DMS53 treated with DMSO at 0.1 percent for 48 hours (cell line): ENCODE results near the gene MXD3.
"Not testable (repeated sequence)": the region's sequence is repeated elsewhere in the genome, so short reads cannot be mapped to it uniquely, and the experiment has no call there.

Experiments used
- DNase-seq: peaks from one replicate; lab custom pipeline; 2025; ENCODE audit not compliant: unreplicated experiment; lab: John Stamatoyannopoulos, UW

Gene MXD3

GRCh38 chr5:177311723-177312648 is at the start of gene MXD3:
MXD3 (minus strand) TSS chr5:177311898; CDS start chr5:177311830, 68 bp downstream.
- DNase-seq: peak; percentile 94

- DNase-seq: not testable (repeated sequence)
Measured at GRCh38 chr5:177360740-177361139, 49.0 kb upstream of the MXD3 start.

GRCh38 chr5:177359860-177360259 is 48.2 kb upstream of the MXD3 start:
- DNase-seq: no peak

GRCh38 chr5:177359451-177359851 is 47.8 kb upstream of the MXD3 start:
- no peak for DNase-seq

GRCh38 chr5:177358370-177358819 is 46.7 kb upstream of the MXD3 start:
- no peak for DNase-seq

GRCh38 chr5:177357459-177358351 is 46.0 kb upstream of the MXD3 start, which contains the start of gene RGS14:
RGS14 (plus strand) TSS chr5:177357924; CDS start chr5:177358025, 101 bp downstream.
- DNase-seq: peak; percentile 58

GRCh38 chr5:177357146-177357458 is 45.4 kb upstream of the MXD3 start:
- no peak for DNase-seq

GRCh38 chr5:177356746-177357145 is 45.0 kb upstream of the MXD3 start:
- DNase-seq: no peak

GRCh38 chr5:177355868-177356168 is 44.1 kb upstream of the MXD3 start:
- DNase-seq: no peak

GRCh38 chr5:177355162-177355867 is 43.6 kb upstream of the MXD3 start:
- no peak for DNase-seq

GRCh38 chr5:177354711-177355110 is 43.0 kb upstream of the MXD3 start:
- no peak for DNase-seq

GRCh38 chr5:177354256-177354655 is 42.6 kb upstream of the MXD3 start:
- DNase-seq: no peak

GRCh38 chr5:177353093-177353492 is 41.4 kb upstream of the MXD3 start:
- DNase-seq: no peak

GRCh38 chr5:177351392-177352329 is 40.0 kb upstream of the MXD3 start, which contains the start of gene LMAN2:
LMAN2 (minus strand) TSS chr5:177351668; CDS start chr5:177351647, 21 bp downstream.
- peak; percentile 97 for DNase-seq

GRCh38 chr5:177350776-177351391 is 39.2 kb upstream of the MXD3 start:
- DNase-seq: no peak

- DNase-seq: no peak
Measured at GRCh38 chr5:177349762-177350161, 38.1 kb upstream of the MXD3 start.

- no peak for DNase-seq
Measured at GRCh38 chr5:177349362-177349647, 37.6 kb upstream of the MXD3 start.

GRCh38 chr5:177347699-177348098 is 36.0 kb upstream of the MXD3 start:
- no peak for DNase-seq

GRCh38 chr5:177346820-177347219 is 35.1 kb upstream of the MXD3 start:
- DNase-seq: no peak

GRCh38 chr5:177344891-177345290 is 33.2 kb upstream of the MXD3 start:
- no peak for DNase-seq
